Activated CD4-positive, alpha-beta T cell treated with anti-CD3 and anti-CD28 coated beads, Interleukin-2, amount 50 U/mL, for 48 hours (primary cell): ENCODE measurements around the gene PPM1L.

Experiments
- DNase-seq, 2 experiments: peaks; one replicate each; pipeline ENCODE4 v3.0.0-alpha.2; 2020

PPM1L gene

GRCh38 chr3:161050935-161051334 is 294.9 kb downstream of the PPM1L start:
- no peak for DNase-seq

- DNase-seq, result no peak
Observed at GRCh38 chr3:161051856-161052255, 295.8 kb downstream of the PPM1L start.

GRCh38 chr3:161054860-161055604 is 299.0 kb downstream of the PPM1L start:
- DNase-seq, result no peak

GRCh38 chr3:161064413-161064812 is 308.4 kb downstream of the PPM1L start:
- no peak for DNase-seq

- no peak for DNase-seq
Observed at GRCh38 chr3:161066930-161067329, 310.9 kb downstream of the PPM1L start.

GRCh38 chr3:161067335-161067734 is 311.3 kb downstream of the PPM1L start:
- no peak for DNase-seq

GRCh38 chr3:161069511-161070251 is 313.6 kb downstream of the PPM1L start:
- DNase-seq, result no peak

- DNase-seq, result no peak
Observed at GRCh38 chr3:161070252-161070930, 314.4 kb downstream of the PPM1L start.

- DNase-seq, result no peak
Observed at GRCh38 chr3:161070980-161071663, 315.1 kb downstream of the PPM1L start.

GRCh38 chr3:161072211-161072621 is 316.2 kb downstream of the PPM1L start:
- DNase-seq, result no peak

GRCh38 chr3:161072751-161073150 is 316.7 kb downstream of the PPM1L start:
- DNase-seq, result no peak

GRCh38 chr3:161073181-161073580 is 317.1 kb downstream of the PPM1L start:
- no peak for DNase-seq

GRCh38 chr3:161081633-161082032 is 325.6 kb downstream of the PPM1L start:
- DNase-seq, result no peak

GRCh38 chr3:161082063-161082462 is 326.0 kb downstream of the PPM1L start:
- no peak for DNase-seq

GRCh38 chr3:161083131-161083530 is 327.1 kb downstream of the PPM1L start:
- no peak for DNase-seq

- no peak for DNase-seq
Observed at GRCh38 chr3:161084277-161084676, 328.2 kb downstream of the PPM1L start.

GRCh38 chr3:161093895-161094294 is 337.9 kb downstream of the PPM1L start:
- DNase-seq, result no peak

GRCh38 chr3:161096771-161097367 is 340.8 kb downstream of the PPM1L start:
- peak; percentile 9 to 14 for DNase-seq

GRCh38 chr3:161100994-161101393 is 345.0 kb downstream of the PPM1L start:
- DNase-seq, result no peak

GRCh38 chr3:161101609-161102008 is 345.6 kb downstream of the PPM1L start:
- DNase-seq, result no peak

- DNase-seq, result no peak
Observed at GRCh38 chr3:161103776-161104385, 347.9 kb downstream of the PPM1L start.
